Measurements from ENCODE around the gene PCNT.

DNA sequence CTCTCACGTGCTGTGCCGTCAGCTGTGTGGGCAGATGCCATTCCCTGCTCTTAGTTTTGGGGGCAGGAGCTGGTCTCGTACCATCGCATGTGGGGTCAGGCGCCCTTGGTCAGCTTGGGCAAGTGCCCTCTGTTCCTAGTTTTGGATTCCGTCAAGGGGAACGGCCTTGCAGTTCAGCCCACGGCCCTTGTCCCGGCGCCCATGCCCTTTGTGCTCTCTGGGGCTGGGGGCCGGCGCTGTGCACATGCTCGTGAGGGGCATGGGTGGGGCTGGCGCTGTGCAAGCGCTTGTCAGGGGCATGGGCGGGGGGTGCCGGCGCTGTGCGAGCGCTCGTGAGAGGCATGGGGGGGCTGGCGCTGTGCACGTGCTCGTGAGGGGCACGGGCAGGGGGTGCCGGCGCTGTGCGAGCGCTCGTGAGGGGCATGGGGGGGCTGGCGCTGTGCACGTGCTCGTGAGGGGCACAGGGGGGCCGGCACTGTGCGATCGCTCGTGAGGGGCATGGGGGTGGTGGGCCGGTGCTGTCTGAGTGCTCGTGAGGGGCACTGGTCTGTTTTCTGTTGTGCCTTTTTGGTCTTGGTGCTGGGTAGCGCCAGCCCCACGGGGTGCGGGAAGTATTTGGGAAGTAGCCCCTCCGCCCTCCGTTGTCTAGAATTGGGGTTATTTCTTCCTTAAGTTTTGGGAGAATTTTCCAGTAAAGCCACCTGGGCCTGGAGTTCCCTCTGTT is 105.2 kb downstream of the PCNT start:
- TF ChIP-seq CTCF (IDR thresholded peaks at IDR 0.05) (no peak), EZH2 (IDR thresholded peaks at IDR 0.05; ENCODE audit: borderline replicate concordance, insufficient read depth, low read depth, low read length, poor library complexity, severe bottlenecking) (no peak)

Data from B cell (primary cell).